HepG2 (cell line): ENCODE measurements around the gene NDUFV1. TPM values are rescaled to one million over a fixed set of nuclear protein-coding genes. Genes with fewer than 3 reads are reported as not detected.

Experiments
- ATF7 ChIP-seq, 2 experiments: fragments of 450-650 bp in 1 of 2; sonication (generic) in 1 of 2; formaldehyde crosslinking in 1 of 2; IDR thresholded peaks; 2 replicates each; pipeline versions ENCODE4 v1.4.0 to v1.6.1; 2016 to 2020; ENCODE audit warnings: antibody characterized with exemption in 1 of 2, mild to moderate bottlenecking in 1 of 2, missing genetic modification reagents in 1 of 2
- CBX2 ChIP-seq, 2 experiments: fragments of 200-600 bp in 1 of 2; sonication (generic); formaldehyde crosslinking in 1 of 2; IDR thresholded peaks; 2 replicates each; pipeline versions ENCODE4 v1.7.0 to v1.8.1; 2018 to 2022; ENCODE audit warnings: low read depth in 2 of 2, low read length in 1 of 2, mild to moderate bottlenecking in 1 of 2, missing genetic modification reagents in 1 of 2
- EEA1 ChIP-seq: sonication (generic); formaldehyde crosslinking; IDR thresholded peaks from 2 replicates; pipeline ENCODE4 v1.5.1; 2020; ENCODE audit warnings: mild to moderate bottlenecking, missing genetic modification reagents, borderline replicate concordance
- ISX ChIP-seq: sonication (generic); formaldehyde crosslinking; conservative IDR thresholded peaks from 2 replicates; pipeline ENCODE4 v1.5.0; 2020; ENCODE audit warnings: missing genetic modification reagents
- KDM5B ChIP-seq: sonication (generic); formaldehyde crosslinking; IDR thresholded peaks from 2 replicates; pipeline ENCODE4 v1.4.0; 2020; ENCODE audit warnings: missing genetic modification reagents, mild to moderate bottlenecking, borderline replicate concordance
- NCOR1 ChIP-seq: fragments of 200-600 bp; sonication (generic); IDR thresholded peaks from 2 replicates; pipeline ENCODE4 v1.7.0; 2017; ENCODE audit warnings: antibody characterized with exemption, low read length, borderline replicate concordance
- NR1H2 ChIP-seq: sonication (generic); formaldehyde crosslinking; IDR thresholded peaks from 2 replicates; pipeline ENCODE4 v1.8.1; 2022; ENCODE audit warnings: low read depth, missing genetic modification reagents, borderline replicate concordance
- POLR2G ChIP-seq: fragments of 200-400 bp; formaldehyde crosslinking; IDR thresholded peaks from 2 replicates; pipeline ENCODE4 v1.6.1; 2018; ENCODE audit warnings: mild to moderate bottlenecking, low read depth, low read length, moderate library complexity
- PPARG ChIP-seq: conservative IDR thresholded peaks from 2 replicates; pipeline ENCODE4 v1.6.1; 2016; ENCODE audit warnings: missing biosample characterization, missing genetic modification reagents
- SMAD3 ChIP-seq: sonication (generic); formaldehyde crosslinking; IDR thresholded peaks from 2 replicates; pipeline ENCODE4 v1.4.0; 2020; ENCODE audit warnings: missing genetic modification reagents
- SNRNP70 ChIP-seq: fragments of 200-400 bp; formaldehyde crosslinking; IDR thresholded peaks from 2 replicates; pipeline ENCODE4 v1.6.1; 2017; ENCODE audit warnings: mild to moderate bottlenecking, low read depth, low read length, moderate library complexity
- TCF7L2 ChIP-seq: IDR thresholded peaks from 2 replicates; pipeline ENCODE4 v1.6.1; 2011; ENCODE audit warnings: mild to moderate bottlenecking, low read depth, low read length, moderate library complexity
- UBTF ChIP-seq: sonication (generic); formaldehyde crosslinking; IDR thresholded peaks from 2 replicates; pipeline ENCODE4 v1.4.0; 2020; ENCODE audit warnings: mild to moderate bottlenecking, missing genetic modification reagents
- ZFP82 ChIP-seq: sonication (generic); formaldehyde crosslinking; IDR thresholded peaks from 2 replicates; pipeline ENCODE4 v1.5.1; 2020; ENCODE audit warnings: mild to moderate bottlenecking, missing genetic modification reagents, borderline replicate concordance
- ZNF234 ChIP-seq: sonication (generic); formaldehyde crosslinking; conservative IDR thresholded peaks from 2 replicates; pipeline ENCODE4 v1.5.1; 2020; ENCODE audit warnings: mild to moderate bottlenecking, missing genetic modification reagents
- ZNF317 ChIP-seq: sonication (generic); formaldehyde crosslinking; IDR thresholded peaks from 2 replicates; pipeline ENCODE4 v1.5.0; 2020; ENCODE audit warnings: mild to moderate bottlenecking, missing genetic modification reagents
- ZNF367 ChIP-seq: sonication (generic); formaldehyde crosslinking; IDR thresholded peaks from 2 replicates; pipeline ENCODE4 v1.4.0; 2020; ENCODE audit warnings: missing genetic modification reagents, borderline replicate concordance
- polyA plus RNA-seq, 8 experiments: library from polyadenylated mRNA; depleted of rRNA in 3 of 8; stranded (reverse) in 7 of 8; unstranded in 1 of 8; fragments of >200 nt; fragmentation: Illumina TruSeq in 4 of 8; extraction: Trizol in 4 of 8; gene quantifications; 2 replicates each; pipeline versions ENCODE4 v1.2.1 to v1.2.3, GENCODE V29; 2011 to 2016; ENCODE audit warnings: low read depth in 4 of 8, missing spikeins in 1 of 8, mixed read lengths in 1 of 8; ENCODE audit not compliant: insufficient read depth in 1 of 8
- total RNA-seq, 5 experiments: library from RNA; depleted of rRNA; stranded (reverse); fragments of >200 nt; fragmentation: Illumina TruSeq; extraction: Trizol; gene quantifications; 2 replicates each; pipeline ENCODE4 v1.2.3, GENCODE V29; 2016; ENCODE audit warnings: low read depth in 1 of 5
- TF ChIP-seq, protein P1 (sequence below): sonication (generic); formaldehyde crosslinking; IDR thresholded peaks from 2 replicates; pipeline ENCODE4 v1.5.1; 2020; ENCODE audit warnings: missing genetic modification reagents, mild to moderate bottlenecking, borderline replicate concordance
- TF ChIP-seq, protein P2 (sequence below): IDR thresholded peaks from 2 replicates; pipeline ENCODE4 v1.4.0; 2020; ENCODE audit warnings: mild to moderate bottlenecking, missing genetic modification reagents

The NDUFV1 gene
- total and polyA plus RNA-seq, 2 of the 13 experiments (the other 11 are each of a cell fraction or from before 2014, with no cell fraction given), result 88.9 to 137 TPM

DNA sequence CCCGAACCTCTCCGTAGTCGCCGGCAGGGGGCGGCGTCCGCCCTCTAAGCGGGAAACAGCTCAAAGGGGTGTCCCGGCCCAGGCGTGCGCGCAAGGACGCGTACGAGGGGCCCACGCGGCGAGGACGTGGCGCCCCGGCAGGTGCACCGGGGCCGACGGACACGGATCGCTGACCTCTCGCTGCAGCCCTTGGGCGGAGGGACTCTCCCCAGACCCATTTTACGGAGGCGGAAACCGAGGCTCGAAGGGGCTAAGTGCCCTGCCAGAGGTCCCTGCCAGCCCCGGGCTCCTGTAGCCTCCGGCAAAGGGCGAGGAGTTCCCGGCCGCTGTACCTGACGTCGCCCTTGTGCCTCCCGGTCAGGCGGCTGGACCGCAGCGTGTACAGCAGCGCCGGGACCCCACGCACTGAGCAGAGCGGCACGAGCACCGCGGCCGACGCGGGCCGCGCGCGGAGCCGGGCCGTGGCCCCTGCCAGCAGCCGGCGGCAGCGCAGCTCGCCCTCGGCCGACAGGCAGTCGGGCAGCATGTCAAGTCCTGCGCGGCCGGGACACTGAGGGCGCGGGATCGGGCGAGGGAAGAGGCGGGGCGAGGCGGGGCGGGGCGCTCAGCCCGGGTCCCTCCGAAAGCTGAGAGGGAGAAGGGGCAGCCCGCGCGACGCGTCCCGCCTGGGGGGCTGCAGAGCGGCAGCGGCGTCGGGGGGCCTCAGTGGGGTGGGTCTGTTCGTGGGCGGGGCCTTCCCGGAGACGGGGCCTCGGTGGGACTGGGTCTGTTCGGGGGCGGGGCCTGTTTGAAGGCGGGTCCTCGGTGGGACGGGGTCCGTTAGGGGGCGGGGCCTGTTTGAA is 22.9 kb downstream of the NDUFV1 start, which contains the start of gene NUDT8 (continued):
- TF ChIP-seq UBTF (CRISPR knock-in tag) (peak; percentile 68; the same call in 1 of the 2 replicates), ATF7 (IDR thresholded peaks at IDR 0.05) (no peak), ATF7 (CRISPR knock-in tag; IDR thresholded peaks at IDR 0.05) (peak; percentile 56; the same call in 1 of the 2 replicates), CBX2 (IDR thresholded peaks at IDR 0.05; ENCODE audit: low read depth, low read length) (no peak), CBX2 (CRISPR knock-in tag; IDR thresholded peaks at IDR 0.05; ENCODE audit: low read depth) (no peak), TCF7L2 (no peak), NCOR1 (peak; percentile 44; the same call in 1 of the 2 replicates), ZNF317 (CRISPR knock-in tag) (no peak), ZFP82 (CRISPR knock-in tag) (peak; percentile 97), SNRNP70 (no peak), PPARG (0 out of 2 replicates have a peak, but pooled peaks have one; percentile 36), ZNF367 (CRISPR knock-in tag) (peak; percentile 40; the same call in 1 of the 2 replicates), KDM5B (peak; percentile 88), EEA1 (0 out of 2 replicates have a peak, but pooled peaks have one; percentile 55), ZNF234 (CRISPR knock-in tag) (0 out of 2 replicates have a peak, but pooled peaks have one; percentile 26), SMAD3 (CRISPR knock-in tag) (peak; percentile 52; the same call in 1 of the 2 replicates), ISX (CRISPR knock-in tag) (0 out of 2 replicates have a peak, but pooled peaks have one; percentile 70), NR1H2 (CRISPR knock-in tag) (0 out of 2 replicates have a peak, but pooled peaks have one; percentile 30), POLR2G (peak; percentile 33; the same call in 1 of the 2 replicates)
- TF ChIP-seq, protein P1, sequence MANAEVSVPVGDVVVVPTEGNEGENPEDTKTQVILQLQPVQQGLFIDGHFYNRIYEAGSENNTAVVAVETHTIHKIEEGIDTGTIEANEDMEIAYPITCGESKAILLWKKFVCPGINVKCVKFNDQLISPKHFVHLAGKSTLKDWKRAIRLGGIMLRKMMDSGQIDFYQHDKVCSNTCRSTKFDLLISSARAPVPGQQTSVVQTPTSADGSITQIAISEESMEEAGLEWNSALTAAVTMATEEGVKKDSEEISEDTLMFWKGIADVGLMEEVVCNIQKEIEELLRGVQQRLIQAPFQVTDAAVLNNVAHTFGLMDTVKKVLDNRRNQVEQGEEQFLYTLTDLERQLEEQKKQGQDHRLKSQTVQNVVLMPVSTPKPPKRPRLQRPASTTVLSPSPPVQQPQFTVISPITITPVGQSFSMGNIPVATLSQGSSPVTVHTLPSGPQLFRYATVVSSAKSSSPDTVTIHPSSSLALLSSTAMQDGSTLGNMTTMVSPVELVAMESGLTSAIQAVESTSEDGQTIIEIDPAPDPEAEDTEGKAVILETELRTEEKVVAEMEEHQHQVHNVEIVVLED (CRISPR knock-in tag), result peak; percentile 66; the same call in 1 of the 2 replicates
- TF ChIP-seq, protein P2, sequence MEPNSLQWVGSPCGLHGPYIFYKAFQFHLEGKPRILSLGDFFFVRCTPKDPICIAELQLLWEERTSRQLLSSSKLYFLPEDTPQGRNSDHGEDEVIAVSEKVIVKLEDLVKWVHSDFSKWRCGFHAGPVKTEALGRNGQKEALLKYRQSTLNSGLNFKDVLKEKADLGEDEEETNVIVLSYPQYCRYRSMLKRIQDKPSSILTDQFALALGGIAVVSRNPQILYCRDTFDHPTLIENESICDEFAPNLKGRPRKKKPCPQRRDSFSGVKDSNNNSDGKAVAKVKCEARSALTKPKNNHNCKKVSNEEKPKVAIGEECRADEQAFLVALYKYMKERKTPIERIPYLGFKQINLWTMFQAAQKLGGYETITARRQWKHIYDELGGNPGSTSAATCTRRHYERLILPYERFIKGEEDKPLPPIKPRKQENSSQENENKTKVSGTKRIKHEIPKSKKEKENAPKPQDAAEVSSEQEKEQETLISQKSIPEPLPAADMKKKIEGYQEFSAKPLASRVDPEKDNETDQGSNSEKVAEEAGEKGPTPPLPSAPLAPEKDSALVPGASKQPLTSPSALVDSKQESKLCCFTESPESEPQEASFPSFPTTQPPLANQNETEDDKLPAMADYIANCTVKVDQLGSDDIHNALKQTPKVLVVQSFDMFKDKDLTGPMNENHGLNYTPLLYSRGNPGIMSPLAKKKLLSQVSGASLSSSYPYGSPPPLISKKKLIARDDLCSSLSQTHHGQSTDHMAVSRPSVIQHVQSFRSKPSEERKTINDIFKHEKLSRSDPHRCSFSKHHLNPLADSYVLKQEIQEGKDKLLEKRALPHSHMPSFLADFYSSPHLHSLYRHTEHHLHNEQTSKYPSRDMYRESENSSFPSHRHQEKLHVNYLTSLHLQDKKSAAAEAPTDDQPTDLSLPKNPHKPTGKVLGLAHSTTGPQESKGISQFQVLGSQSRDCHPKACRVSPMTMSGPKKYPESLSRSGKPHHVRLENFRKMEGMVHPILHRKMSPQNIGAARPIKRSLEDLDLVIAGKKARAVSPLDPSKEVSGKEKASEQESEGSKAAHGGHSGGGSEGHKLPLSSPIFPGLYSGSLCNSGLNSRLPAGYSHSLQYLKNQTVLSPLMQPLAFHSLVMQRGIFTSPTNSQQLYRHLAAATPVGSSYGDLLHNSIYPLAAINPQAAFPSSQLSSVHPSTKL (CRISPR knock-in tag), result no peak; the same call in 1 of the 2 replicates
